Measurements from ENCODE around the gene PRSS33.

DNA sequence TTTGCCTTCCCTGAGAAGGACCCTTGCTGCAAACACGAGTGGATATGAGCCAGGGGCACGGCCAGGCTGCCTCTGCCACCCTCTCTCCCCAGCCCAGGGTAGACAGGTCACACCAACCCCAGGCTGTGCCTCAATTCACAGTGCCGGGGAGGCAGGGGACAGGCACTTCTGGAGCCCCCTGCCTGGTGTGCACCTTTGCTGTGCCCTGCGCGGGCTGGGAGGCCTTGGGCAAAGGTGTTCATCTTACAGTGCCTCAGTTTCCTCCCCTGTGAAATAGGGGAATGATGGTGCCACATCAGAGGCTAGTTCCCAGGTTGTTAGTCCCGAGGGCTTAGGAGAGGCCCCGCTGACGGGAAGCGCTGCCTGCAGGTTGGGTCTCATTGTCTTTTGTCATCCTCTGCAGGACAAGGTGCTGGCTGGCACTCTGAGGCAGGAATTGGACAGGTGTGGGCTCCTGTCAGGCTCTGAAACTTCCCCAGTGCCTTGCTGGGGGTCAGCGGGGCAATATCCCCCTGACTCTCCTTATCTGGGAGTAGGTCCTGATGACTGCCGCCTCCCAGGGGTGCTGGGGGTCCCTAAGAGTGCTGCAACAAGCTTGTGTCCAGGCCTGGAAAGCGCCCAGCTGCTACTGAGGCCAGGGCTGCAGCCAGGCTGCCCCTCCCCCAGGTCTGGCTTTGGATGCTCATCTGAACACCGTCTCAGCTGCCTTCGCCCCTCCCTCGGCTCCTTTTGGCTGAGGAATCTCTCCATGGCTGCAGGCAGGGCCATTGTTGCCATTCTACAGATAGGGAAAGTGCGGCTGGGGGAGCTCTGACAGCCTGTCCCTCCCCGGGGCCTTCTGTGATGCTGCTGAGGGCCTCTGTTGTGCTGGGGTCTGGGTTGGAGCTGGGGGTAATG, 32.8 kb upstream of the PRSS33 start:
- TF ChIP-seq, protein P1, sequence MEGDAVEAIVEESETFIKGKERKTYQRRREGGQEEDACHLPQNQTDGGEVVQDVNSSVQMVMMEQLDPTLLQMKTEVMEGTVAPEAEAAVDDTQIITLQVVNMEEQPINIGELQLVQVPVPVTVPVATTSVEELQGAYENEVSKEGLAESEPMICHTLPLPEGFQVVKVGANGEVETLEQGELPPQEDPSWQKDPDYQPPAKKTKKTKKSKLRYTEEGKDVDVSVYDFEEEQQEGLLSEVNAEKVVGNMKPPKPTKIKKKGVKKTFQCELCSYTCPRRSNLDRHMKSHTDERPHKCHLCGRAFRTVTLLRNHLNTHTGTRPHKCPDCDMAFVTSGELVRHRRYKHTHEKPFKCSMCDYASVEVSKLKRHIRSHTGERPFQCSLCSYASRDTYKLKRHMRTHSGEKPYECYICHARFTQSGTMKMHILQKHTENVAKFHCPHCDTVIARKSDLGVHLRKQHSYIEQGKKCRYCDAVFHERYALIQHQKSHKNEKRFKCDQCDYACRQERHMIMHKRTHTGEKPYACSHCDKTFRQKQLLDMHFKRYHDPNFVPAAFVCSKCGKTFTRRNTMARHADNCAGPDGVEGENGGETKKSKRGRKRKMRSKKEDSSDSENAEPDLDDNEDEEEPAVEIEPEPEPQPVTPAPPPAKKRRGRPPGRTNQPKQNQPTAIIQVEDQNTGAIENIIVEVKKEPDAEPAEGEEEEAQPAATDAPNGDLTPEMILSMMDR (IDR thresholded peaks at IDR 0.05): no peak
- TF ChIP-seq POLR2A (IDR thresholded peaks at IDR 0.05): no peak
